UCSD-AML1 (cell line): ENCODE results near the gene DBP.
A peak's percentile ranks its signal among the peaks of the same experiment; 100 is the strongest.
"Not testable (repeated sequence)": the region's sequence is repeated elsewhere in the genome, so short reads cannot be mapped to it uniquely, and the experiment has no call there.

Experiments
- DNase-seq: peaks from one replicate; lab custom pipeline; 2025; ENCODE audit not compliant: unreplicated experiment; lab: John Stamatoyannopoulos, UW

DBP gene

DNA sequence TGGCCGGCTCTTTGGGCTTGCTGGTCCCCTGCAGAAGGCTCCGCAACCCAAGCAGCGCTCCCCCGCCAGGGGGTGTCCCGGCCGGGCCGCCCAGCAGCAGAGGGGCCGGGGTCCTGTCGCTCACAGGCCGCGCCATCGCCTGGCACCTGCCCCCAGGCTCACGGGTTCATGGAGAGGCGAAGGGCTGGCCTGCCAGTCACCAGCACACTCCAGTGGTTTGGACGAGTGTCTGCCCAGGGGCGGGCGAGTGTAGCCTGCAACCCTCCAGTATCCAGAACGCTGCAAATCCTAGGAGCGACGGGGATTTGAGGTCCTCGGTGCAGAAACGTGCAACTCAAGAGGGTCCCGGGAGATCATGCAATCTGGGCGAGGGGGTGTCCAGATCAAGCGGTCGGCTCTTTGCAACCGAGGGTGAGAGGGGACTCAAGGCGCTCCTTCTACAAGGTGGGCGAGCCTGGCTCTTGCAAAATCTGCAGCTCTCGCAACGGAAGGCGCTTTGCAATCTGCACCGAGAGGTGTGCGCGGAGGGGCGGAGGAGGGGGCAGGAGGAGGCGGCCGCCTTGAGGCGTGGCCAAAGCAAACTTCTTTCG is at the start of gene DBP:
Gene DBP (minus strand): TSS at position 521 of the 590 bp plus-strand sequence. CDS start 385 bp downstream, at position 136.
- no peak for DNase-seq

- not testable (repeated sequence) for DNase-seq
Measured at GRCh38 chr19:48686637-48687036, 49.5 kb upstream of the DBP start.

DNA sequence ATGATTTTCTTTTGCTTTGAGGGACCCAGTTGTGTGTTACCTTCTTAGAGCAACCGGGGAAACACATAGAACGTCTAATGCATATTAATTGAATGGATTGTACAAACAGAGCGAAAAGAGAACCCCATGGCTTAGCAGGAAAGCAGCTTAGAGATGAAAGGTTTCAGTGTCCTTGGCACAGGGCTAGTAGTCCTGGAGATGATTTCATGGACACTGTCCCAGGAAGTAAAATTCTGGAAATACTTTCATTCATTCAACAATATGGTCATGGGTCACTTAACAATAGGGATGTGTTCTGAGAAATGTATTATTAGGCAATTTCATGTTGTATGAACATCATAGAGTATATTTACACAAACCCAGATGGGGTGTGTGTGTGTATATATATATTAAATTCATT is 48.9 kb upstream of the DBP start:
- DNase-seq = no peak

GRCh38 chr19:48685583-48685982 is 48.4 kb upstream of the DBP start:
- DNase-seq = no peak

DNA sequence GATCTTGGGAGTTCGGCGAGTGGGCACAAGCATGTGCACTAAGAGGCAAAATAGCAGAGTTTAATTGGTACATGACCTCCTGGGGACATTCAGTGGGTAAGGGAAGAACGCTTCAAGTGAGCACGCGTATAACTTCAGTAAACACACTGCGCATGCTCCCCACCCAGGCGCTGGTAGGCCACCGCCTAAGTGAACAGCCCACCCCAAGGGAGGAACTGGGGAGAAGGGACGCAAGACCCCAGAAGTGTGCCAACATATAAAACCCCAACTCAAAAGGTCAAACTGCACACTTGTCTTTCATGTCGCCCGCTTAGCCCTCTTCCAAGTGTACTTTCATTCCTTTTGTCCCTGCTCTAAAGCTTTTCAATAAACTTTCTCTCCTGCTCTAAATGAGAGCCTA is 46.2 kb upstream of the DBP start:
- no peak for DNase-seq

- DNase-seq = peak; percentile 25
Measured at GRCh38 chr19:48681127-48681470, 43.9 kb upstream of the DBP start.

DNA sequence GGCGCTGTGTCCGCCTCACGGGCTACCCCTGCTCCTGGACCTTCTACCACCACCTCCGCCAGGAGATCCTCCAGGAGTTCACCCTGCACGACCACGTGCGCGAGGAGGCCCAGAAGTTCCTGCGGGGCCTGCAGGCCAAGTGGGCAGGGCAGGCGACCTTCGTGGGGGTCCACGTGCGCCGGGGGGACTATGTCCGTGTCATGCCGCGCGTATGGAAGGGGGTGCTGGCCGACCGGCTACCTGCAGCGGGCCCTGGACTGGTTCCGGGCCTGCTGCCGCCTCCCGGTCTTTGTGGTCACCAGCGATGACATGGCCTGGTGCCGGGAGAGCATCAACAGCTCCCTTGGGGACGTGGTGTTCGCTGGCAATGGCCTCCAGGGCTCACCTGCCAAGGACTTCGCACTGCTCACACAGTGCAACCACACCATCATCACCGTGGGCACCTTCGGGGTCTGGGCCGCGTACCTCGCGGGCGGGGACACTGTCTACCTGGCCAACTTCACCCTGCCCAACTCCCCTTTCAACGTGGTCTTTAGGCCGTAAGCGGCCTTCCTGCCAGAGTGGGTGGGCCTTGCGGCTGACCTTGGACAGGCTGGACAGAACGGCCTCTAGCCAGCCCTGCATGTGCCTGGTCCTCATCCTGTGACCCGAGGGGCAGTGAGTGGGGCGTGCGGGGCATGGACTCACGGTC is 43.4 kb upstream of the DBP start:
- DNase-seq = no peak

GRCh38 chr19:48680006-48680405 is 42.8 kb upstream of the DBP start:
- not testable (repeated sequence) for DNase-seq

DNA sequence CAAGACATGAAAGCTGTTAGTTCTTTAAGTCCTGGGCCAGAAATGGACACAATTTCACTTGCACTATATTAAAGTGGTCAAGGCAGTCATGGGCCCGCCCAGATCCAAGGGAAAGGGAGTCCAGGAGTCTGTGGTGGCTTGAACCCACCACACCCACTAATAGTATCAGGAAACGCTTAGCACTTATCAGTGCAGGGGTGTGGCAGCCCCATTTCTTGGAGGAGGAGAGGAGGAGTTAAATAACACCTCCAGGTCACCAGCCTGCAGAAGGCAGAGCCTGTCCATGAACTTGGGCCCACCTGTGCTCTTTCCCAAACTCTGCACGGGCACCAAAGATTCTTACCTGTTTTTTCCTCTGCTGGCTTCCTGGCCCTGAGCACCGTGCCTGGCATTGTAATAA is 41.0 kb upstream of the DBP start:
- no peak for DNase-seq

GRCh38 chr19:48676887-48677286 is 39.7 kb upstream of the DBP start:
- no peak for DNase-seq

GRCh38 chr19:48676487-48676886 is 39.3 kb upstream of the DBP start:
- no peak for DNase-seq

DNA sequence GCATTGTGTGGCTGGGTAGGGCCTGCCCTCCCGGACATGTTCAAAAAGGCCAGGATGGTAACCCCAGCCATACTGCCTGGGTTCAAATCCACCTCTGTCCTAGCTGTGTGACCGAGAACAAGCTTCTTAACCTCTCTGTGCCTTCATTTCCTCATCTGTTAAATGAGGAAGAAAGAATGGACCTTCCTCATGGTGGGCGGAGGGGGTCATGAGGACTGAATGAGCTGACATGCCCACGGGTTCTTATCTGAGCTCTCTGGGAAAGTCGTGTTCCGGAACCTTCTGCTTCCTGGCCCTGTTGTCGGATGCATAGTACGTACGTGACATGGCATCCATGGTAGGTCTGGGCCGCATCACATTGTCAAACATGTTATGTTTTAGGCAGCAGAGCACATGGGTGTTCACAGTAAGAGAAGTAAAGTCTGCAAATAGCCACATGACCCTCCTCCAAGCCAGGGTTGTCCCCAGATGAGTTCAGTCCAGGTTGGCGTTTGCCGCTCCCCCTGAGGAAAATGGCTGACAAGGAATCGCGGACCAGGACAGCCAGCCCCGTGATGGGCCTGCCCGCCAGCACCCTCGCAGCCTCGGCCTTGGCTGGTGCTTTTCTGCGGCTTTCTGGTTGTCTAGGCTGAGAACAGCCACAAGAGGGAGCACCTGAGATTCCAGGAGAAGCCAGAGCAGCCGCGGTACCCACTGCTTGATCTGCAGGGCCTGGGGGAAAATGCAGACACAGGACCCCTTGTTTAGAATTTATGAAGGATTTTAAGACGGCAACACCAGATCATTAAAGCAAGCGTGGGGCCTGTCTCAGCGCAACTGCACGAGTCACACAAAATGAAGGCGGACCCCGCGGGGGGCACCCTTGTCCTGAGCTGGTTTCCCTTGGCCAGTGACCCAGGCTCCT is 38.0 kb upstream of the DBP start:
- peak; percentile 75 for DNase-seq

GRCh38 chr19:48674216-48674809 is 37.1 kb upstream of the DBP start:
- no peak for DNase-seq

DNA sequence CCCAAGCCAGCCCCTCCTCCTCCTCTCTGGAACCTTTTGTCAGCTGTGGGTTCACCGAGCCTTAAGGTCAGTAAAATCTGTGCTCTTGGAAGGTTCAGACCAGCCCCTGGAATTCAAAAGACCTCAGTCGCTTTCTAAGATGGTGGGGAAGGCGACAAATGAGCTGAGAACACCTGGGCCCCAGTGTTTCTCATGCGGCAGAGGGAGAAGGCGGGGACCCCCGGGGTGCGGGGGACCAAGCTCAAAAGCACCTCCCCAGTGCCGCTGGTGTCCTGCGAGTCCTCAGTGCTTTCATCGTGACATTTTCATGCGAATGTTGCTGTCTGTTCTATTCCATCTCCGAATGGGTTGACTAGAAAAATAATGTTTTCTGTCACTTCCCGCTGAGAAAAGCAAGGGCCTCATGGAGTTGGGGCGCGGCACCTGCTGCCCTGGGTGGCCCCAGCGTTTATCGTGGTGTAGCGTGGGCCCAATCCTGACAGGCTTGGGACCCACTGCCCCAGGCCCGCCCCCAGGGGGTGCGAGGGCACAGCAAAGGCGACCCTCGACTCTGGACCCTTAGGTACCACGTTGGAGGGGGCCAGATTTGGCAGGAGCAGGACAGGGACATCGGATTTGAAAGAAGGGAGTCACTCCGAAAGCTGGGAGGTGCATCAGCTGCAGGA is 36.4 kb upstream of the DBP start:
- no peak for DNase-seq

DNA sequence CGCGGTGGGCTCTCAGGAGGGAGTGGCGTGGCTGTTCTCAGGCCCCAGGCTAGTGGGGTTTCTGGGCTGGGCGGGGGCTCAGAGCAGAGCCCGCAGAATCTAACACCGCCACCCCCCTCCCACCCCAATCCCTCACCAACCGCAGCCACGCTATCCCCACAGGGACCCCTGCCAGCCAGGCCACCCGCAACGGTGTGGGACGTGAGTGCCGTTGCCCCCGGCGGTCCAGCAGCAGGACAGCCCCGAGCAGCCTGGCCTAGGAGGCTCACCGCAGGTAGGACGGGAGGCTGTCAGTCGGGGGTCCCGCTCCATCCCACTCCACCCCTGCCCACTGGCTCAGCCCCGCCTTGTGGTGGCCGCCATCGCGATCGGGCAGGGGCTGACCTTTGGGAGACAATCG is 35.8 kb upstream of the DBP start, which contains the start of gene NTN5:
Gene NTN5 (minus strand): TSS at position 24 of the 400 bp plus-strand sequence. CDS start 2,031 bp downstream, outside the sequence.
- DNase-seq = no peak

DNA sequence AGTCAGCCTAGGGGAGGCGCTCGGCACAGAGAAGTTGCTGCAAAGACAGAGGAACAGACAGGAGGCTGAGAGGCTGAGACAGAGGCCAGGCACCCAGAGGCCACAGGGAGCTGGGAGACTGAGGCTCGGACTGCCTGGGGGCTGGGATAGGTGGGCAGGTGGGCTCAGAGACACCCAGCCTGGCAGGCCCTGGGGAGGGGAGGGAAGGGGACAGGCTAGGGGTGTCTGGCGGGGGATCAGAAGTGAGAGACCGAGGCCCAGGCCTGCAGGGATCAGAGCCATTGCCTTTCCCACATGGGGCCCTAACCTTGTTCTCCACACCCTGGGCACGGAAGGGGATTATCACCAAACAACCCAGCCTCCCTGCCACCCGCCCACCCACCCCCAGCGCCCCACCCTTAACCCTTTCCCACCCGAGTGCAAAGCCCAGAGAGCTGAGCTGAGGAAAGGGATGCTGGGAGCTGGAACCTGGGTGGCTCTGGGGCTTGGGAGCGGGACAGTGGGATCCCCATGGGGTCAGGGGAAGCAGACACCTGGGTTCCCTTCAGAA is 34.3 kb upstream of the DBP start:
- DNase-seq = no peak

DNA sequence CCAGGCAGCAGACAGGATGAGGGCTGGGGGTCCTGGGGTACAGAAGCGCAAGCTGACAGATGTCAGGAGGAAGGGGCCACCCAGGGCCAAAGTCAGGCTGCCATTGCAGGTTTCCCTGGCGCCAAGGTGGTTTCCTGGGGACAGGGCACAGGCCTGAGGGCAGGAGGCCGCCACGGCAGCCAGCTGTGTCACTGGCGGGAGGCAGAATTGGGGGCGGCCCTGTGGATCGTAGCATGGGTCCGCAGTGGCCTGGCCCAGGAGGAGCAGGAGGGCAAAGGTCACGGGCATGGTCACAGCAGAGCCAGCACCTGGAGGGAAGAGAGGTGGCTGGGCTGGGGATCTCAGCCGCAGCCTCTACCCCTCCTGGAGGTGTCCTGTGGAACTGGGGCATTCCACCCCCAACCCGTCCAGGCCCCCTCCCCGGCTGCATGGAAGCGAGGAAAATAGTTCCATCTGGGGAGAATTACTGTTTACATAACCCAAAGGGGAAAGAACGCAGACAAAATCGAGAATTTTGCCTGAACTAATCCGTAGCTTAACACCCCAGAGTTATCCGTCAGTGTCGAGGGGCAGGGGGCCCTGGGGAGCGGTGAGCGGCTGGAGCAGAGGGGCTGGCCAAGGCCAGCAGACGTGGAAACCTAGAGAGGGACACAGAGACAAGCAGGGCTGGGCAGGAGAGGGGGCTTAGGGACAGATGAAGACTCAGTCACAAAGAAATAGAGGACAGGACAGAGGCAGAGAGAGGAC is 33.7 kb upstream of the DBP start:
- no peak for DNase-seq

GRCh38 chr19:48669903-48670668 is 32.9 kb upstream of the DBP start:
- DNase-seq = no peak

GRCh38 chr19:48668761-48669160 is 31.6 kb upstream of the DBP start:
- no peak for DNase-seq
